ENCODE data around the gene UGGT1. TPM values are rescaled to one million over a fixed set of nuclear protein-coding genes. Genes with fewer than 3 reads are reported as not detected.

The UGGT1 gene
- total and polyA plus RNA-seq, 2 experiments from 2014 or later: 11.5 to 65.0 TPM

- Histone ChIP-seq H2AFZ (no peak overlapping the region), H3K4me3 (no peak overlapping the region), H3K4me1 (ENCODE audit: insufficient read depth) (no peaks in the 10 kb centered on the region), H3K27ac (ENCODE audit: low read depth) (no peak overlapping the region), H3K27me3 (ENCODE audit: insufficient read depth) (no peaks in the 10 kb centered on the region), H3K4me2 (no peak overlapping the region), H3K79me2 (replicated peaks; ENCODE audit: insufficient read depth) (no peaks in the 10 kb centered on the region), H4K20me1 (replicated peaks; ENCODE audit: insufficient read depth) (peaks cover 3% of the 10 kb centered on the region; the same call in 1 of the 2 replicates), H3F3A (replicated peaks; ENCODE audit: low read depth) (no peaks in the 10 kb centered on the region), H3K9me2 (ENCODE audit: insufficient read depth) (no peaks in the 10 kb centered on the region), H3K36me3 (ENCODE audit: insufficient read depth) (peaks cover 4% of the 10 kb centered on the region; the same call in 1 of the 2 replicates)
- Mint-ChIP-seq H3K27ac (no peak overlapping the region), H3K36me3 (ENCODE audit: low read depth) (peaks cover 30% of the 10 kb centered on the region), H3K27me3 (ENCODE audit: insufficient read depth, low read depth, poor library complexity) (no peaks in the 10 kb centered on the region), H3K4me3 (no peak overlapping the region), H3K9me3 (no peaks in the 10 kb centered on the region), H3K4me1 (no peaks in the 10 kb centered on the region)
- no peak for ATAC-seq
- TF ChIP-seq EZH2 (IDR thresholded peaks at IDR 0.05; ENCODE audit: low read depth, unreplicated experiment) (no peak), ZNF331 (CRISPR knock-in tag; IDR thresholded peaks at IDR 0.05; ENCODE audit: low read depth) (no peak), ZNF114 (CRISPR knock-in tag; IDR thresholded peaks at IDR 0.05) (no peak), POLR2AphosphoS5 (IDR thresholded peaks at IDR 0.05; ENCODE audit: low read depth) (no peak), JUNB (IDR thresholded peaks at IDR 0.05; ENCODE audit: unreplicated experiment) (no peak), STAT1 (IDR thresholded peaks at IDR 0.05; ENCODE audit: unreplicated experiment) (no peak), NANOG (IDR thresholded peaks at IDR 0.05; ENCODE audit: borderline replicate concordance) (no peak), CREB1 (CRISPR knock-in tag; IDR thresholded peaks at IDR 0.05; ENCODE audit: low read depth) (no peak)
- TF ChIP-seq, protein P1, sequence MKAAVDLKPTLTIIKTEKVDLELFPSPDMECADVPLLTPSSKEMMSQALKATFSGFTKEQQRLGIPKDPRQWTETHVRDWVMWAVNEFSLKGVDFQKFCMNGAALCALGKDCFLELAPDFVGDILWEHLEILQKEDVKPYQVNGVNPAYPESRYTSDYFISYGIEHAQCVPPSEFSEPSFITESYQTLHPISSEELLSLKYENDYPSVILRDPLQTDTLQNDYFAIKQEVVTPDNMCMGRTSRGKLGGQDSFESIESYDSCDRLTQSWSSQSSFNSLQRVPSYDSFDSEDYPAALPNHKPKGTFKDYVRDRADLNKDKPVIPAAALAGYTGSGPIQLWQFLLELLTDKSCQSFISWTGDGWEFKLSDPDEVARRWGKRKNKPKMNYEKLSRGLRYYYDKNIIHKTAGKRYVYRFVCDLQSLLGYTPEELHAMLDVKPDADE (IDR thresholded peaks at IDR 0.05): no peak
- no peak for DNase-seq (ENCODE audit: low spot score)
Observed at GRCh38 chr2:128145651-128146050, 54.7 kb downstream of the UGGT1 start.

DNA sequence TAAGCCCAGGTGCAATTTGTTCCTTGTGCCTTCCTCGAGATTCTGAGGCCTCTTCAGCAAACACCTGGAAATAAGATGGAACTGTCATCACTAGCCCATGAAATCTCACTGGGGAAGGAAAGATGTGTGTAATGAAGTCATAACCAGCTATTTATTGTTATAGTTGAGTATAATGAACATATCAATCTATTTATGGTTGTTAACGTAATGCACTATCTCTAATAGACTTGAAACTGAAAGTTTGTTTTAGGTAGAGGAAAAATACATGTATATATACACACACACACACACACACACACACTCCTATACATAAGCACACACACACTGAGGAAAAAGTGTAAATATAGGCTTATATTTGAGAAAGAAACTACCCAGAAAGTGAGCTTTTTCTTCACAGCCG is 62.8 kb downstream of the UGGT1 start:
- H3K9me2 ChIP-seq (ENCODE audit: insufficient read depth): no peaks in the 10 kb centered on the region

GRCh38 chr2:128154225-128154624 is 63.2 kb downstream of the UGGT1 start:
- H3K27ac Mint-ChIP-seq: no peak overlapping the region
- Histone ChIP-seq H3K4me3 (no peak overlapping the region), H3K79me2 (replicated peaks; ENCODE audit: insufficient read depth) (no peaks in the 10 kb centered on the region), H4K20me1 (replicated peaks; ENCODE audit: insufficient read depth) (peaks cover 19% of the 10 kb centered on the region; the same call in 1 of the 2 replicates), H3K36me3 (ENCODE audit: insufficient read depth) (peaks cover 10% of the 10 kb centered on the region), H3K9me2 (ENCODE audit: insufficient read depth) (no peaks in the 10 kb centered on the region), H3K4me1 (ENCODE audit: insufficient read depth) (no peaks in the 10 kb centered on the region), H3K4me2 (no peak overlapping the region), H3K27ac (ENCODE audit: low read depth) (no peak overlapping the region), H2AFZ (no peak overlapping the region), H3F3A (replicated peaks; ENCODE audit: low read depth) (no peaks in the 10 kb centered on the region), H3K27me3 (ENCODE audit: insufficient read depth) (no peaks in the 10 kb centered on the region)
- ATAC-seq (no peak), DNase-seq (ENCODE audit: low spot score) (no peak)
- no peaks in the 10 kb centered on the region for H3K27me3 Mint-ChIP-seq (ENCODE audit: insufficient read depth, low read depth, poor library complexity)
- H3K36me3 Mint-ChIP-seq (ENCODE audit: low read depth): peaks cover 15% of the 10 kb centered on the region
- H3K4me1 Mint-ChIP-seq: no peaks in the 10 kb centered on the region
- H3K4me3 Mint-ChIP-seq: no peak overlapping the region
- no peaks in the 10 kb centered on the region for H3K9me3 Mint-ChIP-seq
- TF ChIP-seq EZH2 (IDR thresholded peaks at IDR 0.05; ENCODE audit: low read depth, unreplicated experiment) (no peak), NANOG (IDR thresholded peaks at IDR 0.05; ENCODE audit: borderline replicate concordance) (no peak), EZH2phosphoT487 (IDR thresholded peaks at IDR 0.05; ENCODE audit: unreplicated experiment) (no peak)
- TF ChIP-seq, protein P2, sequence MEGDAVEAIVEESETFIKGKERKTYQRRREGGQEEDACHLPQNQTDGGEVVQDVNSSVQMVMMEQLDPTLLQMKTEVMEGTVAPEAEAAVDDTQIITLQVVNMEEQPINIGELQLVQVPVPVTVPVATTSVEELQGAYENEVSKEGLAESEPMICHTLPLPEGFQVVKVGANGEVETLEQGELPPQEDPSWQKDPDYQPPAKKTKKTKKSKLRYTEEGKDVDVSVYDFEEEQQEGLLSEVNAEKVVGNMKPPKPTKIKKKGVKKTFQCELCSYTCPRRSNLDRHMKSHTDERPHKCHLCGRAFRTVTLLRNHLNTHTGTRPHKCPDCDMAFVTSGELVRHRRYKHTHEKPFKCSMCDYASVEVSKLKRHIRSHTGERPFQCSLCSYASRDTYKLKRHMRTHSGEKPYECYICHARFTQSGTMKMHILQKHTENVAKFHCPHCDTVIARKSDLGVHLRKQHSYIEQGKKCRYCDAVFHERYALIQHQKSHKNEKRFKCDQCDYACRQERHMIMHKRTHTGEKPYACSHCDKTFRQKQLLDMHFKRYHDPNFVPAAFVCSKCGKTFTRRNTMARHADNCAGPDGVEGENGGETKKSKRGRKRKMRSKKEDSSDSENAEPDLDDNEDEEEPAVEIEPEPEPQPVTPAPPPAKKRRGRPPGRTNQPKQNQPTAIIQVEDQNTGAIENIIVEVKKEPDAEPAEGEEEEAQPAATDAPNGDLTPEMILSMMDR (conservative IDR thresholded peaks at IDR 0.05; ENCODE audit: low read depth in 2 of 2): no peak
- TF ChIP-seq, protein P1 (IDR thresholded peaks at IDR 0.05): no peak

More for the DNA sequence above, 62.8 kb downstream of the UGGT1 start:
- ATAC-seq (no peak), DNase-seq (ENCODE audit: low spot score) (no peak)
- no peaks in the 10 kb centered on the region for H3K79me2 ChIP-seq (replicated peaks; ENCODE audit: insufficient read depth)
- H3K27me3 ChIP-seq (ENCODE audit: insufficient read depth): no peaks in the 10 kb centered on the region
- Mint-ChIP-seq H3K4me3 (no peak overlapping the region), H3K27me3 (ENCODE audit: insufficient read depth, low read depth, poor library complexity) (no peaks in the 10 kb centered on the region), H3K27ac (no peak overlapping the region), H3K9me3 (no peaks in the 10 kb centered on the region), H3K36me3 (ENCODE audit: low read depth) (peaks cover 16% of the 10 kb centered on the region), H3K4me1 (no peaks in the 10 kb centered on the region)
- no peaks in the 10 kb centered on the region for H3K4me1 ChIP-seq (ENCODE audit: insufficient read depth)
- no peak for TF ChIP-seq ZNF114 (CRISPR knock-in tag; IDR thresholded peaks at IDR 0.05)
- H4K20me1 ChIP-seq (replicated peaks; ENCODE audit: insufficient read depth): peaks cover 19% of the 10 kb centered on the region; the same call in 1 of the 2 replicates
- no peaks in the 10 kb centered on the region for H3F3A ChIP-seq (replicated peaks; ENCODE audit: low read depth)
- H3K27ac ChIP-seq (ENCODE audit: low read depth): no peak overlapping the region
- no peak overlapping the region for H2AFZ ChIP-seq
- peaks cover 14% of the 10 kb centered on the region for H3K36me3 ChIP-seq (ENCODE audit: insufficient read depth)
- H3K4me2 ChIP-seq: no peak overlapping the region
- no peak overlapping the region for H3K4me3 ChIP-seq
